HEK293T (cell line): ENCODE data around the gene ATG7.

Experiments used
- ARNT ChIP-seq: fragments of 450-650 bp; IDR thresholded peaks from 2 replicates; pipeline ENCODE4 v1.6.1; 2017; ENCODE audit warnings: mild to moderate bottlenecking
- BHLHE40 ChIP-seq: fragments of 450-650 bp; IDR thresholded peaks from 2 replicates; pipeline ENCODE4 v1.6.1; 2016; ENCODE audit warnings: mild to moderate bottlenecking, moderate library complexity, borderline replicate concordance
- ELF4 ChIP-seq: fragments of 450-650 bp; IDR thresholded peaks from 2 replicates; pipeline ENCODE4 v1.6.1; 2017; ENCODE audit warnings: antibody characterized with exemption
- FOXK2 ChIP-seq: fragments of 450-650 bp; IDR thresholded peaks from 2 replicates; pipeline ENCODE4 v1.6.1; 2016; ENCODE audit warnings: mild to moderate bottlenecking
- FOXM1 ChIP-seq: fragments of 450-650 bp; IDR thresholded peaks from 2 replicates; pipeline ENCODE4 v1.6.1; 2017; ENCODE audit warnings: mild to moderate bottlenecking, borderline replicate concordance
- HDGF ChIP-seq: fragments of 450-650 bp; IDR thresholded peaks from 2 replicates; pipeline ENCODE4 v1.6.1; 2017; ENCODE audit warnings: antibody characterized with exemption, borderline replicate concordance
- NFRKB ChIP-seq: fragments of 450-650 bp; IDR thresholded peaks from 2 replicates; pipeline ENCODE4 v1.6.1; 2016; ENCODE audit warnings: mild to moderate bottlenecking, moderate library complexity
- PKNOX1 ChIP-seq: fragments of 450-650 bp; IDR thresholded peaks from 2 replicates; pipeline ENCODE4 v1.6.1; 2016
- SP1 ChIP-seq: fragments of 450-650 bp; IDR thresholded peaks from 2 replicates; pipeline ENCODE4 v1.6.1; 2017
- TARDBP ChIP-seq: fragments of 450-650 bp; IDR thresholded peaks from 2 replicates; pipeline ENCODE4 v1.6.1; 2016
- ZNF384 ChIP-seq: fragments of 450-650 bp; IDR thresholded peaks from 2 replicates; pipeline ENCODE4 v1.6.1; 2016

GRCh38 chr3:11494131-11494916, 222.1 kb downstream of the ATG7 start:
- no peak for TF ChIP-seq ELF4
- TF ChIP-seq NFRKB, result no peak
- no peak for TF ChIP-seq BHLHE40
- TF ChIP-seq TARDBP, result no peak
- TF ChIP-seq SP1, result no peak
- no peak for TF ChIP-seq ARNT
- no peak for TF ChIP-seq ZNF384
- TF ChIP-seq FOXM1, result no peak
- TF ChIP-seq HDGF, result no peak
- no peak for TF ChIP-seq FOXK2
- no peak for TF ChIP-seq PKNOX1
